ENCODE measurements around the gene ELMO1. TPM values are rescaled to one million over a fixed set of nuclear protein-coding genes. Genes with fewer than 3 reads are reported as not detected.

ELMO1 gene
- total and polyA plus RNA-seq, 4 donors: 6.7 to 51.5 (median 14.8) TPM

DNA sequence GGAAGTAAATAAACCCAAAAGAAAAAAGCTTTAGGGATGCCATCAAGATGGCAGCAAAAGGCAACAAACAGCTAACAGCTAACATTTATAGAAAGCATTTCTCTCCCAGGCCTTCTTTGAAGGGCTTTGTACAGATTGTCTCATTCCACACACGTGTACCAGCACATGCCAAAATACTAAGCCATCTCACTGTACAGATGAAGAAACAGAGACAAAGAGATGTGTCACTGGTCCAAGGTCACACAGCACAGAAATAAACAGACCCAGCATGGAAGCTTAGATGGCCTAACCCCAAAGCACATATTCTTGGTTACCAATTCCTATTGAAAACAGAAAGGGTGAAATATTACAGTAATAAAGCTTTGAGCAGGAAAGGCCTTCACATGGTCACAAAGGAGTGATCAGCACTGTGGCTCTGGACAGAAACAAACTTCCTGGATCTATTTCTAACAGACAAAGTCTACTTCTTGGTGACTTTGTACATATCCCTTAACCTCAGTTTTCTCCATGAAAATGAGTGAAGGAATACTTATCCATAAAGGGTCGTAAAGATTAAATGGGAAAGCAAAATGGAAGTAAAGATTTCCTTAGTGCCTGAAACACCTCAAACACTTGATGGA lies 346.0 kb downstream of the ELMO1 start (continued):
- TF ChIP-seq, protein P1, sequence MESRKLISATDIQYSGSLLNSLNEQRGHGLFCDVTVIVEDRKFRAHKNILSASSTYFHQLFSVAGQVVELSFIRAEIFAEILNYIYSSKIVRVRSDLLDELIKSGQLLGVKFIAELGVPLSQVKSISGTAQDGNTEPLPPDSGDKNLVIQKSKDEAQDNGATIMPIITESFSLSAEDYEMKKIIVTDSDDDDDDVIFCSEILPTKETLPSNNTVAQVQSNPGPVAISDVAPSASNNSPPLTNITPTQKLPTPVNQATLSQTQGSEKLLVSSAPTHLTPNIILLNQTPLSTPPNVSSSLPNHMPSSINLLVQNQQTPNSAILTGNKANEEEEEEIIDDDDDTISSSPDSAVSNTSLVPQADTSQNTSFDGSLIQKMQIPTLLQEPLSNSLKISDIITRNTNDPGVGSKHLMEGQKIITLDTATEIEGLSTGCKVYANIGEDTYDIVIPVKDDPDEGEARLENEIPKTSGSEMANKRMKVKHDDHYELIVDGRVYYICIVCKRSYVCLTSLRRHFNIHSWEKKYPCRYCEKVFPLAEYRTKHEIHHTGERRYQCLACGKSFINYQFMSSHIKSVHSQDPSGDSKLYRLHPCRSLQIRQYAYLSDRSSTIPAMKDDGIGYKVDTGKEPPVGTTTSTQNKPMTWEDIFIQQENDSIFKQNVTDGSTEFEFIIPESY (IDR thresholded peaks at IDR 0.05): no peak
- no peak for TF ChIP-seq RXRA (IDR thresholded peaks at IDR 0.05)
- TF ChIP-seq TAF1 (conservative IDR thresholded peaks at IDR 0.05): no peak

DNA sequence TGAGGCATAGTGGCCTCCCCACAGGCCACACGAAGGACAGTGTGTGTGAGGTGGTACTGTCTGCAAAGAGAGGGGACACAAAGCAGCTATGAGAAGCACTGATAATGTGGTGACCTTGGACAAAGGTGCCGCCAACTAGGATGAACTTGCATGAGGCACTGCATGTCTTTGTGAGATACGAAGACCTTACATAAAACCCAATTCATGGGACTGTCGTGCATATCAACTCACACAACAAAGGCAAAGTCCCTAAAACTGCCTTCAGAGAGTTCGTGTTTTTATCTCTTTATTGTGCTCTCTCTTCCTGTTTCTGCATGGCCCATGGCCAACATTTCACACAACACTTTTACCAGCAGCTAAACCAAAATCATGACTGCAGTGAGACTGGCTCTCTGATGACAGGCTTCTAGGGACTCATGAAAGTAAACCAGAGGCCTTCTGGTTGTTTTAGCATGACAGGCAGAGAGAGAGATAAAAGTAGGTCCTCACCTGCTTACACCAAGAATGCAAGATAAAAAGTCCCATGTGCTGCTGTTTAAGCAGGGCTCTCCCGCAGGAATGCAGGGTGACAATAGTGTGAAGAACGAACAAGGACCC lies 347.8 kb downstream of the ELMO1 start:
- no peak overlapping the region for H3K27ac ChIP-seq (ENCODE audit: low read depth in 1 of 2, low read length in 2 of 2)
- H3K9ac ChIP-seq (ENCODE audit: low read depth in 1 of 2, low read length in 2 of 2): no peak overlapping the region
- H3K4me3 ChIP-seq (ENCODE audit: low read depth in 1 of 3, low read length in 3 of 3): no peak overlapping the region
- H3K9me3 ChIP-seq (ENCODE audit: control insufficient read depth in 4 of 4, low read length in 3 of 4): no peaks in the 10 kb centered on the region
- no peaks in the 10 kb centered on the region for H3K4me1 ChIP-seq (ENCODE audit: control insufficient read depth in 4 of 4, insufficient read depth in 4 of 4, low read length in 3 of 4)
- no peak for DNase-seq (ENCODE audit: low spot score)
- TF ChIP-seq, protein P2, sequence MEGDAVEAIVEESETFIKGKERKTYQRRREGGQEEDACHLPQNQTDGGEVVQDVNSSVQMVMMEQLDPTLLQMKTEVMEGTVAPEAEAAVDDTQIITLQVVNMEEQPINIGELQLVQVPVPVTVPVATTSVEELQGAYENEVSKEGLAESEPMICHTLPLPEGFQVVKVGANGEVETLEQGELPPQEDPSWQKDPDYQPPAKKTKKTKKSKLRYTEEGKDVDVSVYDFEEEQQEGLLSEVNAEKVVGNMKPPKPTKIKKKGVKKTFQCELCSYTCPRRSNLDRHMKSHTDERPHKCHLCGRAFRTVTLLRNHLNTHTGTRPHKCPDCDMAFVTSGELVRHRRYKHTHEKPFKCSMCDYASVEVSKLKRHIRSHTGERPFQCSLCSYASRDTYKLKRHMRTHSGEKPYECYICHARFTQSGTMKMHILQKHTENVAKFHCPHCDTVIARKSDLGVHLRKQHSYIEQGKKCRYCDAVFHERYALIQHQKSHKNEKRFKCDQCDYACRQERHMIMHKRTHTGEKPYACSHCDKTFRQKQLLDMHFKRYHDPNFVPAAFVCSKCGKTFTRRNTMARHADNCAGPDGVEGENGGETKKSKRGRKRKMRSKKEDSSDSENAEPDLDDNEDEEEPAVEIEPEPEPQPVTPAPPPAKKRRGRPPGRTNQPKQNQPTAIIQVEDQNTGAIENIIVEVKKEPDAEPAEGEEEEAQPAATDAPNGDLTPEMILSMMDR (IDR thresholded peaks at IDR 0.05; ENCODE audit: low read depth, low read length, missing input control): no peak
- TF ChIP-seq GABPA (IDR thresholded peaks at IDR 0.05 in 1 of 2, conservative IDR thresholded peaks at IDR 0.05 in 1 of 2) (no peak), TAF1 (conservative IDR thresholded peaks at IDR 0.05) (no peak), HNF4A (conservative IDR thresholded peaks at IDR 0.05) (no peak), RAD21 (IDR thresholded peaks at IDR 0.05) (no peak), FOXA1 (IDR thresholded peaks at IDR 0.05) (no peak)
- TF ChIP-seq, protein P3, sequence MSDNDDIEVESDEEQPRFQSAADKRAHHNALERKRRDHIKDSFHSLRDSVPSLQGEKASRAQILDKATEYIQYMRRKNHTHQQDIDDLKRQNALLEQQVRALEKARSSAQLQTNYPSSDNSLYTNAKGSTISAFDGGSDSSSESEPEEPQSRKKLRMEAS (IDR thresholded peaks at IDR 0.05): no peak
- peaks cover 0 to 4% (median 0%) of the 10 kb centered on the region in 4 donors for H3K36me3 ChIP-seq (ENCODE audit: control insufficient read depth in 4 of 4, insufficient read depth in 3 of 4, low read depth in 1 of 4, low read length in 3 of 4)
- 73% methylated on average over 7 of the region's 7 CpGs for WGBS
- H3K27me3 ChIP-seq (ENCODE audit: control insufficient read depth in 4 of 4, insufficient read depth in 4 of 4, low read length in 3 of 4): no peaks in the 10 kb centered on the region

DNA sequence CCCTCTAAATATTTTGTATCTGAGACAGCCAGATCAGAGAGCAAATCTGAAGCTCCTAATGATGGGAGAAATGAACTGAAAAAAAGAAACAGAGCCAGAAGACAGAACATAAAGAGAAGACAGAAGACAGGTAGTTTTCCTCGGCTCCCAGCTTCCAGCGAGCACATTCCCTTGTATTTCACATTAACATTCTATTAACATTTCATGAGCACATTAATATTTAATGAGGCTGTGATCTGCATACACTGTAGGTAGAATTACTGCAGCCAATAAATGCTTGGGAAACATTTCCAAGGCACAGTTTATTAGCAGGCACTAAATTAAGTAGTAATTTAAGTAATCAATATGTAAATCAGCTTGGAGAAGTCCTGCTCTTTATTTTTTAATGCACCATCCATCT lies 349.9 kb downstream of the ELMO1 start:
- Histone ChIP-seq H3K4me1 (ENCODE audit: control insufficient read depth in 4 of 4, insufficient read depth in 4 of 4, low read length in 3 of 4) (peaks cover 3 to 16% (median 11%) of the 10 kb centered on the region in 4 donors), H3K27ac (ENCODE audit: low read depth in 1 of 2, low read length in 2 of 2) (no peak overlapping the region), H3K9me3 (ENCODE audit: control insufficient read depth in 4 of 4, low read length in 3 of 4) (no peaks in the 10 kb centered on the region), H3K27me3 (ENCODE audit: control insufficient read depth in 4 of 4, insufficient read depth in 4 of 4, low read length in 3 of 4) (no peaks in the 10 kb centered on the region), H3K36me3 (ENCODE audit: control insufficient read depth in 4 of 4, insufficient read depth in 3 of 4, low read depth in 1 of 4, low read length in 3 of 4) (peaks cover 0 to 10% (median 1%) of the 10 kb centered on the region in 4 donors), H3K4me3 (ENCODE audit: low read depth in 1 of 3, low read length in 3 of 3) (no peak overlapping the region), H3K9ac (ENCODE audit: low read depth in 1 of 2, low read length in 2 of 2) (no peak overlapping the region)
- no peak for DNase-seq (ENCODE audit: low spot score)
- WGBS: 97% methylated on average over 2 of the region's 2 CpGs
- TF ChIP-seq NR2F2 (IDR thresholded peaks at IDR 0.05): no peak
- TF ChIP-seq, protein P2 (IDR thresholded peaks at IDR 0.05; ENCODE audit: low read depth, low read length, missing input control): no peak
- TF ChIP-seq YY1 (IDR thresholded peaks at IDR 0.05): no peak
- no peak for TF ChIP-seq SP1 (IDR thresholded peaks at IDR 0.05)
- TF ChIP-seq, protein P1 (IDR thresholded peaks at IDR 0.05): no peak
- TF ChIP-seq, protein P4, sequence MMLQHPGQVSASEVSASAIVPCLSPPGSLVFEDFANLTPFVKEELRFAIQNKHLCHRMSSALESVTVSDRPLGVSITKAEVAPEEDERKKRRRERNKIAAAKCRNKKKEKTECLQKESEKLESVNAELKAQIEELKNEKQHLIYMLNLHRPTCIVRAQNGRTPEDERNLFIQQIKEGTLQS (IDR thresholded peaks at IDR 0.05): no peak
- no peak for TF ChIP-seq FOXA2 (IDR thresholded peaks at IDR 0.05)
- TF ChIP-seq, protein P3 (IDR thresholded peaks at IDR 0.05): no peak
- no peak for TF ChIP-seq GABPA (IDR thresholded peaks at IDR 0.05 in 1 of 2, conservative IDR thresholded peaks at IDR 0.05 in 1 of 2)
- no peak for TF ChIP-seq TAF1 (conservative IDR thresholded peaks at IDR 0.05)
- no peak for TF ChIP-seq EGR1 (IDR thresholded peaks at IDR 0.05; ENCODE audit: low read depth in 2 of 2)
- TF ChIP-seq RAD21 (IDR thresholded peaks at IDR 0.05): no peak
- TF ChIP-seq FOXA1 (IDR thresholded peaks at IDR 0.05): no peak
- no peak for TF ChIP-seq JUND (IDR thresholded peaks at IDR 0.05)
- TF ChIP-seq RXRA (IDR thresholded peaks at IDR 0.05): no peak

All from liver (tissue), 9 donors.